Activated naive CD8-positive, alpha-beta T cell (primary cell): Measurements from ENCODE around the gene PLEKHA6.

Experiments used
- H3K27ac Mint-ChIP-seq: one replicate; pipeline ENCODE4 v1.8.0; 2021; ENCODE audit warnings: mixed read lengths
- H3K27me3 Mint-ChIP-seq: one replicate; pipeline ENCODE4 v1.8.0; 2021; ENCODE audit warnings: mixed read lengths
- H3K36me3 Mint-ChIP-seq: one replicate; pipeline ENCODE4 v1.8.0; 2021; ENCODE audit warnings: mixed read lengths
- H3K4me1 Mint-ChIP-seq: one replicate; pipeline ENCODE4 v1.8.0; 2021; ENCODE audit warnings: low read depth, mixed read lengths
- H3K4me3 Mint-ChIP-seq: one replicate; pipeline ENCODE4 v1.8.0; 2021; ENCODE audit warnings: mild to moderate bottlenecking, mixed read lengths
- H3K9me3 Mint-ChIP-seq: one replicate; pipeline ENCODE4 v1.8.0; 2021; ENCODE audit warnings: low read depth, mixed read lengths

Gene PLEKHA6

DNA sequence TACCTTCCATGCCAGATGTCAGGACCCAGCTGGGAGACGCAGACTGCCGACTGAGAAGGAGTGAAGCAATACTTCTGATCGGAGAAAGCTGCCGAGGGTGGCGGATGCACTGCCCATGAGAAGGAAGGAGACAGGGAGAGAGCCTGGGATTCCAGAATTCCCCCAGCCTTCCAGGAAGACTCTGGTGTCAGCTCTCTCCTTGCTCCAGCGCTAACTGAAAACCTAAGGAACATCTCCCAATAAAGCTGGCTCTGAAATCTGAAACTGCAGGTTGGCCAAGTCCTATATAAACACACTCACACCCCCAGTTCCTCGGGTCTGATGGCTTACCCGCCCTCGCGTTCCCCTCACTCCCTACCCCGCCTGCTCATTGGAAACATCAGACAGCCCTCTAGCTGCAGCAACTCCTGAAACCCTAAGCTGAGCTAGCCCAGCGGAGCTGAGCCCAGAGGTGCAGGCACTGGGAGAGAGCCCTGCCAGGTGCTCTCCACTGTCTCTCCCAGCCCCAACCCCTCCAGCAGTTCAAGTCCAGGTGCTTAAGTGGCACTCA lies 52.3 kb downstream of the PLEKHA6 start:
- Mint-ChIP-seq H3K9me3 (no peaks in the 10 kb centered on the region), H3K4me1 (no peaks in the 10 kb centered on the region), H3K27ac (no peak overlapping the region), H3K4me3 (no peak overlapping the region), H3K36me3 (peaks cover 3% of the 10 kb centered on the region), H3K27me3 (peaks cover 5% of the 10 kb centered on the region)

DNA sequence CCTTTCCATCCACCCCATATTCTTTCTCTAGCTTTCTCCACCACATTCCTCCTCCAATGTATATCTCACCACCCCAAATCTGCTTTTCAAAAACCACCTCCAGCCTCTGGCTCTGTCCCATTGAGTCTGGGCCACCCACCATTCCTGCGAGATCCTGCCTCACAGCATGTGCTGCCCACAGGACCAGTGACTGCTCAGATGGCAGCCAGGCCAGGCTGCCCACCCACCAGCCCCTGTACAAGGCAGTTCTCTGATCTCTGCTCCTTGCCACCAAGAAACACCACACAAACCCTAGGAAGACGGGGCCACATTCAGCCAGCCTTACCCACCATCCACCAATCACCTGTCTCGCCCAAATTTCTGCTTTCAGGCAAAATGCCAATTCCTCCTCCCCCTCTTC lies 53.7 kb downstream of the PLEKHA6 start:
- no peaks in the 10 kb centered on the region for H3K4me1 Mint-ChIP-seq
- no peaks in the 10 kb centered on the region for H3K9me3 Mint-ChIP-seq
- no peak overlapping the region for H3K27ac Mint-ChIP-seq
- peaks cover 5% of the 10 kb centered on the region for H3K27me3 Mint-ChIP-seq
- peaks cover 3% of the 10 kb centered on the region for H3K36me3 Mint-ChIP-seq
- no peak overlapping the region for H3K4me3 Mint-ChIP-seq

DNA sequence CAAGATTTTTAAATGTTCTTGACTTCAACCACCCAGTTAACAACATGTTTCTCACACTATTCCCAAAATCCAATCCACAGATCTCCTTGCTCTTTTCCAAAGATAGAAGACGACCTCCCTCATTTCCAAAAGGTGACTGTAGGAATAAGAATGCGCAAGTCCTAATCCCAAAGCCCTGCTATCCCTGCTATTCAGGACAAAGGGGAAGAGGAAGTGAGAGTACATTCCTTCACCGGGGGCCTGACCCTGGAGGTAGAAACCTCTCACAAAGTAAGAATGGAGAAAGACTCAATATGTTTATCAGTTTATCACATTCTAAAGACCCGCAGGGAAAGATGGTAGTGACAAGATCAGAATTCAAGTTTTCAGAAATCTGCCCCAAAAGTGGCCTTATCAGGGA lies 55.7 kb downstream of the PLEKHA6 start:
- peaks cover 4% of the 10 kb centered on the region for H3K27me3 Mint-ChIP-seq

DNA sequence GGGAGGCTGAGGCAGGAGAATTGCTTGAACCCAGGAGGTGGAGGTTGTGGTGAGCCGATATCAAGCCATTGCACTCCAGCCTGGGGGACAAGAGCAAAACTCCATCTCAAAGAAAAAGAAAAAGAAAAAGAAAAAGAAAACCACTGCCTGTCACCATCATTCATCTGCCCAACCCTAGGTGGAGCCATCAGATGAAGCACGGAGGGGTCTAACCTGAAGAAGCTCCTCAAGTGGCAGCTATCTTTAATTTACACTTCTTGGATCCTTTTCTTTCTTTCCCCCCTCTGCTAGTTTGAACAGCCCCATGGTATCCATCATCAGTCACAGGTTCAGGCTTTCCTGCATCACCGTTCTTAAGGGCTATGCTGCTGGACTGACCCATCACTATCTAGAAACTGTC lies 57.0 kb downstream of the PLEKHA6 start:
- no peaks in the 10 kb centered on the region for H3K9me3 Mint-ChIP-seq
- H3K27ac Mint-ChIP-seq: no peak overlapping the region
- H3K36me3 Mint-ChIP-seq: no peaks in the 10 kb centered on the region
- peaks cover 2% of the 10 kb centered on the region for H3K27me3 Mint-ChIP-seq
- no peaks in the 10 kb centered on the region for H3K4me1 Mint-ChIP-seq
- no peak overlapping the region for H3K4me3 Mint-ChIP-seq

More for the DNA sequence above, 55.7 kb downstream of the PLEKHA6 start:
- Mint-ChIP-seq H3K4me3 (no peak overlapping the region), H3K9me3 (no peaks in the 10 kb centered on the region), H3K4me1 (no peaks in the 10 kb centered on the region), H3K27ac (peak overlapping the region; percentile 41), H3K36me3 (no peaks in the 10 kb centered on the region)

DNA sequence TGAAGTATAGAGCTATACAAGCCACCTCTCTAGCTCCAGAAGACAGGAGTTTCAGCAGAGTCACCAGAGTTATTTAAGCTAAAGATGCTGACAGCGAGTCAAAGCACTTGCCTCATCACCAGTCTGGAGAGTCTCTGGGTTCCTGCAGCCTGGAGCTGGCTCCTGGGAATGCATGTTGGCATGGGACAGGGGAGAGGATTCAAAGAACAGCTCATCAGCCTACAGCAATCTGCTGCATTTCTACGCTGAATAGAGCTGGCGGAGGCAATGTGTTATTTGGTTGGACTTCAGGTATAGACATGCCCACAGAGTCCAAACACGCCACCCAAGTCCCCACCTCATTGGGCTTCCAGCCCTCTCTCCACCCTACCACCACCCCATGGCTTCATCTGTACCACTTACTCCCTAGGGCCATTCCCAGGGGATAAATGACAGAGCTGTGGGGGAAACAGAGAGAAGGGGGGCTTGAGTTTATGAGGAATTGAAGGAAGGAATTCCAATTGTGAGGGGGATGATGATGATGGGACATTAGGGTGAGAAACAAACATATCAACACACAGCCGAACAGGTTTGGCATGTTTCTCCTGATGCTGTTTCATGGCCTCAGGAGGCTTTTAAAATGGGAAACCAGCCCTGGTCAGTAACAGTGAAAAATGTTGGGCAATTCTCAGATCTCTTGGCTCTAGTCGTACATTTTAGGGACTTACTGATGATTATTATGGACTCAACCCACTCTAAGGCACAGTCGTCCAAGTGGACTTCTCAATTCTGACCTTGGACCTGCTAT lies 58.4 kb downstream of the PLEKHA6 start:
- H3K4me1 Mint-ChIP-seq: peaks cover 5% of the 10 kb centered on the region

DNA sequence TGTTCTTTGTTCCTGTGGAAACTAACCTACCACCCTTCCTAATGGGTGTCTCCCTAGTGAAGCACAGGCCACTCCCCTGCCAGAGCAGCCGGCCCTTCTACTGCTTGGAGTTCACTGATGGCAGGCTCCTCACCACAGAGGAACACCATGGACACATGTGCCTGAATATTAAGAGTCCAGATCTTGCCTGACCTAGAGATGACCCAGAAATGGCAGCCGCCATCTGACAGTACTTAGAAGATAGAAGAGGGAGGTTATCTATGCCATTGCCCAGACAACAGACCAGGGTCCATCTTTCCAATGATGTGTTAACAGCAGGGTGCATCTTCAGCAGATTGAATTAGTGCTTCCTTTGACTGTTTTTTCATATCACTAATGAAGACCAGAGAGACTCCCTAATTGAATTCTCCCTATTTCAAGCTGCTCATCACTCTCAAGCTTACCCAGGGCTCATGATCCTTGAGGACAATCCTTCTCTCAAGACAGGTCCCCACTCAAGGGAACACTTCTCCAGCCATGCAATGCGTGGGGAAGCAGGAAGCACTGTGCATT lies 59.8 kb downstream of the PLEKHA6 start:
- H3K27ac Mint-ChIP-seq: no peak overlapping the region
- H3K27me3 Mint-ChIP-seq: peaks cover 4% of the 10 kb centered on the region
- no peaks in the 10 kb centered on the region for H3K36me3 Mint-ChIP-seq
- H3K9me3 Mint-ChIP-seq: no peaks in the 10 kb centered on the region
- peaks cover 12% of the 10 kb centered on the region for H3K4me1 Mint-ChIP-seq
- H3K4me3 Mint-ChIP-seq: no peak overlapping the region

More for the DNA sequence above, 58.4 kb downstream of the PLEKHA6 start:
- no peak overlapping the region for H3K4me3 Mint-ChIP-seq
- no peaks in the 10 kb centered on the region for H3K36me3 Mint-ChIP-seq
- H3K9me3 Mint-ChIP-seq: no peaks in the 10 kb centered on the region
- no peak overlapping the region for H3K27ac Mint-ChIP-seq
- H3K27me3 Mint-ChIP-seq: peaks cover 2% of the 10 kb centered on the region

DNA sequence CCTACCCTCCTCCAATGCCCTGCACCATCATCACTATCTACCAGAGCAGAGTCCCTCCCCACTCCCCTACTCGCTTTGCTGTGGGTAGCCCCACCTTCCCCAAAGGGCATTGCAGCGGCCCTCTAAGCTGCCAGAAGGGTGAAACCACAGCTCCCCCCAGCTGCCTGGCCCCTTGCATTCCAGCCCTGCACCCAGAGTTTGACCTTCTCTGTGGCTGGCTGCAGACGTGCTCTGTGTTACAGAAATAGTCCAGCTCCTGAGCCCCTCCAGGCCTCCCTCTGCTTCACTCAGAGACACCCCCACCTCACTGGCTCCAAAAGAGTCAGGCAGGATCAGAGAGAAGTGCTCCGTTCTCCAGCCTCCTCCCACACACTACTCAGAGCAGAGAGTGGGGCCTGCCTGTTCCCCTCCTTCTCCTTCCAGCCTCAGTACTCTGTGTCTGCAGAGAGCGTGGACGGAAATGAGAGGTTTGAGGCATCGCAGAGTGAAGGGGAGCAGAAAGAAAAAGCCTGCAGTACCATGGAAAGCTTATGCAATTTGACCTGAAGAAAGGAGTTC lies 63.2 kb downstream of the PLEKHA6 start:
- Mint-ChIP-seq H3K4me3 (no peak overlapping the region), H3K9me3 (no peaks in the 10 kb centered on the region), H3K27ac (no peak overlapping the region), H3K36me3 (no peaks in the 10 kb centered on the region), H3K27me3 (peaks cover 7% of the 10 kb centered on the region), H3K4me1 (peaks cover 12% of the 10 kb centered on the region)

DNA sequence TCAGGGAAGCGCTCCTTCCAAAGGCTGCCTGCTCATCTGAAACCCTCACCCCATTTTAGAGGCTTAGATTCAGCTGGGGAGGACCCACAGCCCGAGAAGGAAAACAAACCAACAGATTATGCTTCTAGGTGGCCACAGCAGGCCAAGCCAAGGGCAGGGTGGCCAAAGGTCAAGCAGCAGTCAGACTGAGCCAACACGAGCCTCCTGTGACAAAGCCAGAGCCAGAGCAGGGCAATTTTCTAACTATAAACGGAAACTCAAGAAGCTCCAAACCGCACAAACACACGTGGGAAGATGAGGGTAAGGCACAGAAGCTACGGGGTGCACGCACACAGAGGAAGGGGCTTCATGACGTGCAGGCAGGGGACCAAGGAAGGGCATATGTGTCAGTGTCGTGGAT lies 64.1 kb downstream of the PLEKHA6 start:
- H3K27ac Mint-ChIP-seq: no peak overlapping the region

DNA sequence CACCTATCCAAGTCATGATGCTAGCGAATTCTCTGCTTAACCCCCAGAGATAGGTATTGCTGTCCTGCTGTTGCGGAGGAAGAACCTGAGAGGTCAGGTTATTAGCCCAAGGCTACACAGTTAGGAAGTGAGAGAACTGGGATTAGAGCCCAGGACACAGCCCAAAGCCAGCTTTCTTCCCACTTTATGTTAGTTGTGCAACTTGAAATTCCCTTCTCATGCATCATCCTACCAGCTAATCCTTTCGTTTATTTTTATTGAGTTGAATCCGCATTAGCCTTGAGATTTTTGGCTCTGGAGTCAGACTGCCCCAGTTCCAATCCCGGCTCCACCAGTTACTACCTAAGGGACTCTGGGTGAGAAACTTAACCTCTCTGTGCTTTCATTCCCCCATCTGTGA lies 65.4 kb downstream of the PLEKHA6 start:
- H3K27ac Mint-ChIP-seq: no peak overlapping the region
- H3K4me1 Mint-ChIP-seq: peaks cover 12% of the 10 kb centered on the region
- H3K27me3 Mint-ChIP-seq: peaks cover 5% of the 10 kb centered on the region
- H3K9me3 Mint-ChIP-seq: no peaks in the 10 kb centered on the region
- no peaks in the 10 kb centered on the region for H3K36me3 Mint-ChIP-seq
- H3K4me3 Mint-ChIP-seq: no peak overlapping the region

More for the DNA sequence above, 64.1 kb downstream of the PLEKHA6 start:
- H3K4me3 Mint-ChIP-seq: peak overlapping the region; percentile 41
- H3K4me1 Mint-ChIP-seq: peaks cover 12% of the 10 kb centered on the region
- H3K27me3 Mint-ChIP-seq: peaks cover 7% of the 10 kb centered on the region
- H3K36me3 Mint-ChIP-seq: no peaks in the 10 kb centered on the region
- no peaks in the 10 kb centered on the region for H3K9me3 Mint-ChIP-seq

DNA sequence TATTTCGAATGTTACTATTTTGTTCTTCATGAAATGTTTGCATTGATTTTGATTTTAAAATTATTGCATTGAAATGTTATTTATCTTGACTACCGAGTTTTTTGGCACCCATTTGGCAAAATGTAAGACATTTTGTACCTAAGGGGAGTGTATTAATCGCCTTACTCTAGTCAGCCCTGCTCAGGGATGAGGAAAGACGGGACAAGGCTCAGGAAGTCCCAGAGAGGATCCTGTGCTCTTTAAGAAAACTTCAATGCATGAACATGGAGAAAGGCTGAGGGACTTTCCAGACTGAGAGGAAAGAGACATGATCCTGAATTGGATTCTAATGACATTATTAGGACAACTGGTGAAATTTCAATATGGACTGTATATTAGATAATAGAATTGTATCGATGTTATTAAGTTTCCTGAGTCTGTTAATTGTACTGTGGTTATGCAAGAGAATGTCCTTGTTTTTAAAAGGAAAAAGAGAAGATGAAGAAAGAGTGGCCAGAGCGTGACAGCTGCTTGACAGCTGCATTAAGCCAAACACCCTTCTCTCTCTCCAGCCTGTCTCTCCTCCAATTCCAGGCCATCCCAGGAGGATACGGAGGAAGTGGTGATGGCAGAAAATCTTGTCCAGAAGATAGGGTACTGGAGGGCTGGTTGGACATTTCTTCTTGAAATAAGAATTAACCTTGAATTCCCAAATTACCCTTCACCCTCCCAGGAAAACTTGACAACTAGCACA lies 66.0 kb downstream of the PLEKHA6 start:
- peaks cover 5% of the 10 kb centered on the region for H3K27me3 Mint-ChIP-seq
- no peaks in the 10 kb centered on the region for H3K9me3 Mint-ChIP-seq
- peaks cover 12% of the 10 kb centered on the region for H3K4me1 Mint-ChIP-seq
- H3K36me3 Mint-ChIP-seq: no peaks in the 10 kb centered on the region
- no peak overlapping the region for H3K27ac Mint-ChIP-seq
- no peak overlapping the region for H3K4me3 Mint-ChIP-seq

DNA sequence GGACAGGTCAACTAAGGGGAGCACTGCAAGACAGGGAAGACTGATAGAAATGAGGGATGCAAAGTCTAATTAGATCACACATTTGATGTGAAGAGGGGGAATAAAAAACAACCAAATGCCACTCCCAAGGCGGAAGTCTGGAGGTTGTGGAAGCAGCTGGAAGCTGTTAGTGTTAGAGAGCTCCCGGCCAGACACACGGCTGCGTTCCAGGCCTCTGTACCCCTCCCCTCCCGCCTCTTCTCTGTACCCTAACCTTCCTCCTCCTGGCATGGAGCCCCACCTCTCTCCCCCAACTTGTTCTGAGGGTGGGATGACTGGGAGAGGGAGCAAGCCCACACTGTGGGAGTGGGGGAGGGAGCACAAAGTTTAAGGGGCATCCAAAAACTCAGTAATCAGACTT lies 67.0 kb downstream of the PLEKHA6 start:
- Mint-ChIP-seq H3K27ac (no peak overlapping the region), H3K4me3 (no peak overlapping the region), H3K9me3 (no peaks in the 10 kb centered on the region), H3K27me3 (peaks cover 5% of the 10 kb centered on the region), H3K36me3 (no peaks in the 10 kb centered on the region), H3K4me1 (peaks cover 18% of the 10 kb centered on the region)

DNA sequence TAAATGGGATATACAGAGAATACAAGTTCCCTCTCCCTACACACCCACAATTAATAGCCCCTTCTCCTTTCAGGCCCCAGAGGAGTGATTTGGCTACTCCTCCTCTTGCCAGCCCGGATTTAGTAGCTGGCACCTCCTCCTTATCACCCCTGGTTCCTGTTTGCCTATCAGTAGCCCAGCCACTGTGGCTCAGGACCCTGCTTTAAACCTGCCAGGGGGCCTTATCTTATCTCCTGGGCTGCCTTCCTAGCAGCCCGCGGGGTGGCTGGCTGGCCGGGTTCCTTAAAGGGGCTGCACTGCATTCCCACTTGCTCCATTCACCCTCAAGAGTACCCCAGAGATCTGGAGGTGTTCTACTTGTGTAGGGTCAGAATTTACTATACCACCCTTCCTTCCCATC lies 70.4 kb downstream of the PLEKHA6 start:
- Mint-ChIP-seq H3K27ac (no peak overlapping the region), H3K4me3 (no peak overlapping the region), H3K9me3 (no peaks in the 10 kb centered on the region), H3K4me1 (peaks cover 29% of the 10 kb centered on the region), H3K36me3 (no peaks in the 10 kb centered on the region), H3K27me3 (peaks cover 3% of the 10 kb centered on the region)

DNA sequence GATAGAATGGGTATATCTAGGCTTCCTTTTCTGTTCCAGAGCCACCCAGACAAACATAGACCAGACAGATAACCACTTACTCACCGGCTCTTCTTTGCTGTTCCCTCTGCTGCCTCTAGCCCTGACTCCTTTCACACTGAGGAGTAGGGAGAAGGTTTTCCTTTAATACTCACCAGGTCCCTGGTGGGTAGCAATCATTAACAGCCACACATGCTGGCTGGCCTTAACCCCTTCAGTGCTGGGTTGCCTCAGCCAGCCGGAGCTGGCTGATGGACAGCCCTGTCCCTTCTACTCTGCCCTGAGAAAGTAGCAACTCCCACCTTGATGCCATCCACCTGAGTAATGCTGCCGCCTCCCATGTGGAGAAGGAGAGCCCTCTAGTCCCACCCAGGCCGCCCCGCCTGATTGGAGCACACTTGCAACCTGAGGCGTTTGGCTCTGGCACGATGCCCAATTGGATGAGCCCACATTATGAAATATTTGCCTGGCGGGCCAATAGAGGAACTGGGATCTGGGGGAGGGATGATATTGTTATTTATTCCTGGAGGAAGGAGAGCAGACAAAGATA lies 71.6 kb downstream of the PLEKHA6 start:
- no peaks in the 10 kb centered on the region for H3K36me3 Mint-ChIP-seq
- H3K9me3 Mint-ChIP-seq: no peaks in the 10 kb centered on the region
- H3K4me3 Mint-ChIP-seq: no peak overlapping the region
- H3K4me1 Mint-ChIP-seq: peaks cover 29% of the 10 kb centered on the region
- H3K27me3 Mint-ChIP-seq: no peaks in the 10 kb centered on the region
- peak overlapping the region; percentile 82 for H3K27ac Mint-ChIP-seq

DNA sequence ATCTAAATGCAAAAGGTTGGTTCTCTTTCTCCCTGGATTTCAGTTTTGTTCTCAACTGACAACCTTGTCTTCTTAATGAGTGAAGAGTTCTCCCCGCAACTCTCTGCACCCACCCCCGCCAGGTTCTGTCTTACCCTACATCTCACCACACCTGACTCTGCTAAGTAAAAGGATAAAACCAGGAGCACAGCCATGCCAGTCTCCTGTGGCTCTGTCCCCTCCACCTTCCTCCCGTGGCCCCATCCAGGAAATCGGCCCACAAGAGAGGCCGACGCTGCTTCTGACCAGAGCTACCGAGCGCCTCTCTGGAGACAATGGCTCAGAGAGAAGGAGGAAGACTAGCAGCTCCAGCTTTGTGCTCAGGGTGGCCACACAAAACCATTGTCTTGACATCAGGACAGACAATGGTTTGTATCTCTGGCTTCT lies 72.2 kb downstream of the PLEKHA6 start:
- H3K36me3 Mint-ChIP-seq: no peaks in the 10 kb centered on the region
- peak overlapping the region; percentile 82 for H3K27ac Mint-ChIP-seq
- peak overlapping the region; percentile 85 for H3K4me3 Mint-ChIP-seq
- H3K4me1 Mint-ChIP-seq: peaks cover 29% of the 10 kb centered on the region
- H3K27me3 Mint-ChIP-seq: no peaks in the 10 kb centered on the region
- no peaks in the 10 kb centered on the region for H3K9me3 Mint-ChIP-seq
